ENCODE results near the gene PWWP2A. TPM values are rescaled to one million over a fixed set of nuclear protein-coding genes. Genes with fewer than 3 reads are reported as not detected.
A peak's percentile ranks its signal among the peaks of the same experiment; 100 is the strongest.
"Not testable (repeated sequence)": the region's sequence is repeated elsewhere in the genome, so short reads cannot be mapped to it uniquely, and the experiment has no call there.

PWWP2A gene
- total RNA-seq, 2 donors from 2014 or later, result 27.0 to 75.5 TPM

- no peak for DNase-seq
- ATAC-seq, result no peak
- no peaks in the 10 kb centered on the region for H3K27me3 ChIP-seq
- no peak for TF ChIP-seq CTCF (IDR thresholded peaks at IDR 0.05)
- TF ChIP-seq POLR2A (IDR thresholded peaks at IDR 0.05), result no peak
- no peaks in the 10 kb centered on the region for H3K36me3 ChIP-seq (replicated peaks in 1 of 2; ENCODE audit: insufficient read depth in 1 of 2, low read depth in 2 of 2)
- no peak overlapping the region for H3K27ac ChIP-seq
- H3K4me1 ChIP-seq, result peaks cover 8% of the 10 kb centered on the region
- no peak overlapping the region for H3K4me3 ChIP-seq
- intact Hi-C loops (cut with DNase I), result no loop called here
- no peaks in the 10 kb centered on the region for H3K9me3 ChIP-seq
- WGBS, 2 donors, result 74 to 79% methylated on average over 3 of the region's 3 CpGs
Observed at GRCh38 chr5:160150381-160150780, 31.1 kb upstream of the PWWP2A start.

GRCh38 chr5:160144436-160144835 is 25.2 kb upstream of the PWWP2A start:
- WGBS, 2 donors, result 86 to 87% methylated on average over 7 of the region's 7 CpGs
- H3K9me3 ChIP-seq, ATAC-seq: not testable (repeated sequence)

DNA sequence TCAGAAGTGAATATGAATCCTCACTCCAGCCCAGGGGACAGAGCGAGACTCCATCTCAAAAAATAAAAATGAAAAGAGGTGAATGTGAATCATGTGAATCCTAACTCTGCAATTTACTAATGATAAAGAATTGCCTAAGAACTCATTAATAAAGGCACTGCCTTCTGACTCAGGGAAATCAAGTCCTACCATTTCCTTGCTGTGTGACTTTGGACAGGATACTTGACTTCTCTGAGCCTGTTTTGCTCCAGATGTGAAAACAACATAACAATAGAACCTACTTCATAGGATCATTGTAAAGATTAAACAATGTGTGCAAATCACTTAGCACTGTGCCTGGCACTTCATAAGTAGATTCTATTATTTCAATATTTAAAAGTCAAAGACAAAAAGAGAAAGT is 15.1 kb upstream of the PWWP2A start:
- intact Hi-C loops (cut with DNase I), result no loop called here
- TF ChIP-seq CTCF (IDR thresholded peaks at IDR 0.05), result no peak
- no peak for TF ChIP-seq POLR2A (IDR thresholded peaks at IDR 0.05)
- H3K27ac ChIP-seq, result no peak overlapping the region
- peaks cover 3% of the 10 kb centered on the region for H3K4me1 ChIP-seq
- no peaks in the 10 kb centered on the region for H3K27me3 ChIP-seq
- no peak for DNase-seq
- no peaks in the 10 kb centered on the region for H3K36me3 ChIP-seq (replicated peaks in 1 of 2; ENCODE audit: insufficient read depth in 1 of 2, low read depth in 2 of 2)
- no peaks in the 10 kb centered on the region for H3K9me3 ChIP-seq
- ATAC-seq, result no peak
- H3K4me3 ChIP-seq, result no peak overlapping the region
- 89 to 100% methylated on average over 1 of the region's 1 CpG for WGBS, 2 donors

More at GRCh38 chr5:160144436-160144835, 25.2 kb upstream of the PWWP2A start:
- H3K4me3 ChIP-seq; DNase-seq; H3K27me3 ChIP-seq; H3K4me1 ChIP-seq; H3K27ac ChIP-seq; H3K36me3 ChIP-seq (replicated peaks in 1 of 2; ENCODE audit: insufficient read depth in 1 of 2, low read depth in 2 of 2); intact Hi-C loops (cut with DNase I): not testable (repeated sequence)

- DNase-seq, result no peak
- no peak overlapping the region for H3K4me3 ChIP-seq
- intact Hi-C loops (cut with DNase I), result no loop called here
- H3K9me3 ChIP-seq, result no peaks in the 10 kb centered on the region
- peaks cover 3% of the 10 kb centered on the region for H3K4me1 ChIP-seq
- ATAC-seq, result no peak
- TF ChIP-seq POLR2A (IDR thresholded peaks at IDR 0.05), result no peak
- TF ChIP-seq CTCF (IDR thresholded peaks at IDR 0.05), result no peak
- 50 to 72% methylated on average over 4 to 5 of the region's 7 CpGs for WGBS, 2 donors
- no peak overlapping the region for H3K27ac ChIP-seq
- no peaks in the 10 kb centered on the region for H3K27me3 ChIP-seq
- H3K36me3 ChIP-seq (replicated peaks in 1 of 2; ENCODE audit: insufficient read depth in 1 of 2, low read depth in 2 of 2), result no peaks in the 10 kb centered on the region
Observed at GRCh38 chr5:160133918-160134304, 14.7 kb upstream of the PWWP2A start.

- no peak for TF ChIP-seq CTCF (IDR thresholded peaks at IDR 0.05)
- TF ChIP-seq POLR2A (IDR thresholded peaks at IDR 0.05), result no peak
- intact Hi-C loops (cut with DNase I), result no loop called here
- H3K4me3 ChIP-seq, result no peak overlapping the region
- no peaks in the 10 kb centered on the region for H3K36me3 ChIP-seq (replicated peaks in 1 of 2; ENCODE audit: insufficient read depth in 1 of 2, low read depth in 2 of 2)
- peak; percentile 70 for ATAC-seq
- peak in 3 of 4 donors; percentile 11 to 33 (median 32) for DNase-seq
- no peaks in the 10 kb centered on the region for H3K27me3 ChIP-seq
- peaks cover 3% of the 10 kb centered on the region for H3K4me1 ChIP-seq
- no peaks in the 10 kb centered on the region for H3K9me3 ChIP-seq
- WGBS, 2 donors, result 40 to 56% methylated on average over 22 to 30 of the region's 31 CpGs
- no peak overlapping the region for H3K27ac ChIP-seq
Observed at GRCh38 chr5:160133071-160133917, 14.0 kb upstream of the PWWP2A start.
